Measurements from ENCODE around the gene ANO10. TPM values are rescaled to one million over a fixed set of nuclear protein-coding genes. Genes with fewer than 3 reads are reported as not detected.

Gene ANO10
- total RNA-seq, 1 donor from 2014 or later = 30.2 TPM

- DNase-seq (ENCODE audit: low read depth) = no peak
Observed at GRCh38 chr3:43353923-43354670, 267.7 kb downstream of the ANO10 start.

- DNase-seq (ENCODE audit: low read depth) = no peak
Observed at GRCh38 chr3:43353393-43353792, 268.4 kb downstream of the ANO10 start.

GRCh38 chr3:43349716-43350115 lies 272.1 kb downstream of the ANO10 start:
- DNase-seq (ENCODE audit: low read depth) = peak; percentile 93

GRCh38 chr3:43348852-43349574 lies 272.8 kb downstream of the ANO10 start:
- peak; percentile 79 for DNase-seq (ENCODE audit: low read depth)

GRCh38 chr3:43348350-43348749 lies 273.5 kb downstream of the ANO10 start:
- DNase-seq (ENCODE audit: low read depth) = no peak

- DNase-seq (ENCODE audit: low read depth) = no peak
Observed at GRCh38 chr3:43347774-43348173, 274.0 kb downstream of the ANO10 start.

GRCh38 chr3:43346978-43347749 lies 274.6 kb downstream of the ANO10 start:
- peak; percentile 22 for DNase-seq (ENCODE audit: low read depth)

- peak; percentile 76 for DNase-seq (ENCODE audit: low read depth)
Observed at GRCh38 chr3:43345877-43346276, 275.9 kb downstream of the ANO10 start.

- peak; percentile 87 for DNase-seq (ENCODE audit: low read depth)
Observed at GRCh38 chr3:43345246-43345645, 276.6 kb downstream of the ANO10 start.

- no peak for DNase-seq (ENCODE audit: low read depth)
Observed at GRCh38 chr3:43344520-43344919, 277.3 kb downstream of the ANO10 start.

- DNase-seq (ENCODE audit: low read depth) = no peak
Observed at GRCh38 chr3:43343815-43344214, 278.0 kb downstream of the ANO10 start.

- no peak for DNase-seq (ENCODE audit: low read depth)
Observed at GRCh38 chr3:43343185-43343584, 278.6 kb downstream of the ANO10 start.

- no peak for DNase-seq (ENCODE audit: low read depth)
Observed at GRCh38 chr3:43341788-43342187, 280.0 kb downstream of the ANO10 start.

- DNase-seq (ENCODE audit: low read depth) = no peak
Observed at GRCh38 chr3:43340403-43340802, 281.4 kb downstream of the ANO10 start.

- peak; percentile 29 for DNase-seq (ENCODE audit: low read depth)
Observed at GRCh38 chr3:43338295-43338694, 283.5 kb downstream of the ANO10 start.

GRCh38 chr3:43335799-43336198 lies 286.0 kb downstream of the ANO10 start:
- no peak for DNase-seq (ENCODE audit: low read depth)

GRCh38 chr3:43334976-43335375 lies 286.8 kb downstream of the ANO10 start:
- DNase-seq (ENCODE audit: low read depth) = no peak

- DNase-seq (ENCODE audit: low read depth) = no peak
Observed at GRCh38 chr3:43331381-43331780, 290.4 kb downstream of the ANO10 start.

- DNase-seq (ENCODE audit: low read depth) = peak; percentile 43
Observed at GRCh38 chr3:43330981-43331380, 290.8 kb downstream of the ANO10 start.

GRCh38 chr3:43328653-43329052 lies 293.2 kb downstream of the ANO10 start:
- DNase-seq (ENCODE audit: low read depth) = peak; percentile 28

- DNase-seq (ENCODE audit: low read depth) = no peak
Observed at GRCh38 chr3:43327582-43327979, 294.2 kb downstream of the ANO10 start.
